Nephron progenitor cell (in vitro differentiated cells): Measurements from ENCODE around the gene SCNN1A.

Source experiments
- DNase-seq: peaks from one replicate; pipeline ENCODE4 v3.0.0; 2021
- H3K27ac Mint-ChIP-seq: 2 replicates; pipeline ENCODE4 v1.8.0; 2021; ENCODE audit warnings: mild to moderate bottlenecking, moderate library complexity, mixed read lengths
- H3K27me3 Mint-ChIP-seq: 2 replicates; pipeline ENCODE4 v1.8.0; 2021; ENCODE audit warnings: mild to moderate bottlenecking, low read depth, mixed read lengths; ENCODE audit not compliant: poor library complexity
- H3K36me3 Mint-ChIP-seq: 2 replicates; pipeline ENCODE4 v1.8.0; 2021; ENCODE audit warnings: low read depth, mixed read lengths
- H3K4me1 Mint-ChIP-seq: 2 replicates; pipeline ENCODE4 v1.8.0; 2021; ENCODE audit warnings: mixed read lengths
- H3K4me3 Mint-ChIP-seq: 2 replicates; pipeline ENCODE4 v1.8.0; 2021; ENCODE audit warnings: mild to moderate bottlenecking, moderate library complexity, mixed read lengths
- H3K9me3 Mint-ChIP-seq: 2 replicates; pipeline ENCODE4 v1.8.0; 2021; ENCODE audit warnings: mild to moderate bottlenecking, moderate library complexity, mixed read lengths
- TF ChIP-seq, protein P1 (sequence below): fragments of 200-600 bp; sonication (generic); IDR thresholded peaks from 2 replicates; pipeline ENCODE4 v1.5.0; 2021; ENCODE audit warnings: antibody characterized with exemption

Gene SCNN1A

DNA sequence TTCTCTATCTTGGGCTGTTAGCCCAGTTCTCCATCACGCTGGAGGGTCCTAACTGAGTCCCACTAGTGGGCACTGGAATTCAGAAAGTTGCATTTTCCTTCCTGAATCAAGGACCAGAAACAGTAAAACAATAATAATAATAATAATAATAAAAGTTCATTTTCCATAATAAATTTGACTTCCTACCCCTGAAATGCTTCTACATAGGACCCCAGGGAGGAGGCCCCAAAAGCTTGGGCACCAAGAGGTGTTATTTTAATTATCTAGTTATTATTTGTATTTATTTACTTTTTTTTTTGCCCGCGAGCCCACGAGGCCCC, 12.4 kb downstream of the SCNN1A start:
- TF ChIP-seq, protein P1, sequence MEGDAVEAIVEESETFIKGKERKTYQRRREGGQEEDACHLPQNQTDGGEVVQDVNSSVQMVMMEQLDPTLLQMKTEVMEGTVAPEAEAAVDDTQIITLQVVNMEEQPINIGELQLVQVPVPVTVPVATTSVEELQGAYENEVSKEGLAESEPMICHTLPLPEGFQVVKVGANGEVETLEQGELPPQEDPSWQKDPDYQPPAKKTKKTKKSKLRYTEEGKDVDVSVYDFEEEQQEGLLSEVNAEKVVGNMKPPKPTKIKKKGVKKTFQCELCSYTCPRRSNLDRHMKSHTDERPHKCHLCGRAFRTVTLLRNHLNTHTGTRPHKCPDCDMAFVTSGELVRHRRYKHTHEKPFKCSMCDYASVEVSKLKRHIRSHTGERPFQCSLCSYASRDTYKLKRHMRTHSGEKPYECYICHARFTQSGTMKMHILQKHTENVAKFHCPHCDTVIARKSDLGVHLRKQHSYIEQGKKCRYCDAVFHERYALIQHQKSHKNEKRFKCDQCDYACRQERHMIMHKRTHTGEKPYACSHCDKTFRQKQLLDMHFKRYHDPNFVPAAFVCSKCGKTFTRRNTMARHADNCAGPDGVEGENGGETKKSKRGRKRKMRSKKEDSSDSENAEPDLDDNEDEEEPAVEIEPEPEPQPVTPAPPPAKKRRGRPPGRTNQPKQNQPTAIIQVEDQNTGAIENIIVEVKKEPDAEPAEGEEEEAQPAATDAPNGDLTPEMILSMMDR, result no peak
- DNase-seq, result no peak
- Mint-ChIP-seq H3K4me1 (peaks cover 43% of the 10 kb centered on the region), H3K27ac (no peak overlapping the region), H3K27me3 (peaks cover 12% of the 10 kb centered on the region), H3K9me3 (no peaks in the 10 kb centered on the region), H3K4me3 (no peak overlapping the region), H3K36me3 (no peaks in the 10 kb centered on the region)

DNA sequence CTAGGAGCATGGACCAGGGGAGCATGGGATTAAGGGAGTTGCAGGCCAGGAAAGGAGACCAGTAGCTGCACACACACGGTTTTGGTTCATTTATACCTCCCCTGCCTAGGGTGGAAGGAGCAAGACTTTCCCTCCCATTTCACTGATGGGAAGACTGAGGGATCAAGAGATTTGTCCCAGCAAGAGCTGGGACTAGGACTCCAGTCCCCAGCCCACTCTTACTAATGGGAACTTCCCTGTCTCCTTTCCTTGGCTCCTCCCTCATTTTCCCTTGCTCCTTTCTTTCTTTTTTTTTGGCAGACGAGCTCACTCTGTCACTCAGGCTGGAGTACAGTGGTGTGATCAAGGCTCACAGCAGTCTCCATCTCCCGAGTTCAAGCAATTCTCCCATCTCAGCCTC, 13.0 kb downstream of the SCNN1A start:
- H3K9me3 Mint-ChIP-seq, result no peaks in the 10 kb centered on the region
- H3K4me1 Mint-ChIP-seq, result peaks cover 41% of the 10 kb centered on the region
- H3K4me3 Mint-ChIP-seq, result no peak overlapping the region
- no peaks in the 10 kb centered on the region for H3K36me3 Mint-ChIP-seq
- TF ChIP-seq, protein P1, result no peak
- DNase-seq, result no peak
- peaks cover 12% of the 10 kb centered on the region for H3K27me3 Mint-ChIP-seq
- no peak overlapping the region for H3K27ac Mint-ChIP-seq

DNA sequence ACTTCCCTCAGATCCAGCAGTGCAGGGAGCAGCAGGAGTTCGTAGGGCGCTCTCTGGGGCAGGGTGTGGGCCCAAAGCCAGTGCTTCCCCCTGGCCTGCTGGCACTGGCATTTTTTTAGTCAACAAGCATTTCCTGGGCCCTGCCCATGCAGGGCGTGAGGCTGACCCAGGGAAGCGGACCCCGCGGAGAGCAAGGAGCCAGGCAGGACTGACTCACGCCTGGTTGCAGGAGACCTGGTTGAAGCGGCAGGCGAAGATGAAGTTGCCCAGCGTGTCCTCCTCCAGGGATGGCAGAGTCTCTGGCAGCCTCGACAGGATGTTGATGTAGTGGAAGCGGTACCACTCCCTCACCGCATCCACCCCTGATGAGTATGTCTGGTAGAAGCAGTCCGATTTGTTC, 13.5 kb downstream of the SCNN1A start:
- Mint-ChIP-seq H3K36me3 (no peaks in the 10 kb centered on the region), H3K27me3 (peaks cover 12% of the 10 kb centered on the region), H3K9me3 (no peaks in the 10 kb centered on the region), H3K27ac (no peak overlapping the region), H3K4me3 (no peak overlapping the region), H3K4me1 (peaks cover 43% of the 10 kb centered on the region)
- no peak for DNase-seq
- TF ChIP-seq, protein P1, result no peak

DNA sequence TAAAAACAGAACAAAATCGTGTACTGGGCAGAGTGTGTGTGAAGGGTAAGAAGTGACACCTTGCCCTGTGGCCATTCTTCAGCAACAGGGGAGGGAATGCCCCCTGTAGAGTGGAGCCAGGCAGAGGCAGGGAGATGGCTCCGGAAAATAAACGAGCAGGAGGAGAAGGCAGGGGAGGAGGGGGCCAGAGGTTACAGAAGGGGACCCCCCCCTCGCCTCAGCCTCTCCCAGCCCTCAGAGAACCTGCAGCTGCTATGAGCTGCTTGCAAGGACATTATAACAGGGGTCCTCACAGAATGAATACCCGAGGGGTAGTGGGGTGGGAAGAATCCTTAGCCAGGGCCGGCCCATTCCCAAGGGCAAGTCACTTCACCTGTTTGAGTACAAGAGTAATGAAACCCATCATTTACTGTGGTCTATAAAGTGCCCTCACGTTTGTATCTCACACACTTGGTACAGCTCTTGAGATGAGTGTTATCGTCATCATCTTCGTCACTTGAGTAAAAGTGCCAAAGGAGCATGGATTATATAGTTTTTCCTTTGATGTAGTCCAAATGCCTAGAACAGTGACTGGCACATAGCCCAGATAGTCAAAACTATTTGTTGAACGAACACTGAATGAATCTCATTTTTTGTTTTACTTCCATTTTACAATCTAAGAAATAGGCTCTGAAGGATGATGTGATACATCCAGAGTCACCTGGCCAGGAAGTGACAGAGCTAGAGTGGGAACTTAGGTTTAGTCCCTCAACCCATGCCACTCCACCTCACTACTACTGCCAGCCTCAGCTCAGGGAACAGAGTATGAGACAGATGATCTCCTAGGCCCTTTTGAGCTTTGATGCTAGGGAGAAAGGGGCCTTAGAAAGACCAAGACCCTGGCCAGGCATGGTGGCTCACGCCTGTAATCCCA, 14.5 kb downstream of the SCNN1A start:
- Mint-ChIP-seq H3K4me3 (no peak overlapping the region), H3K4me1 (peaks cover 51% of the 10 kb centered on the region), H3K9me3 (no peaks in the 10 kb centered on the region), H3K27me3 (peaks cover 19% of the 10 kb centered on the region), H3K27ac (no peak overlapping the region), H3K36me3 (no peaks in the 10 kb centered on the region)
- TF ChIP-seq, protein P1, result no peak
- DNase-seq, result no peak

DNA sequence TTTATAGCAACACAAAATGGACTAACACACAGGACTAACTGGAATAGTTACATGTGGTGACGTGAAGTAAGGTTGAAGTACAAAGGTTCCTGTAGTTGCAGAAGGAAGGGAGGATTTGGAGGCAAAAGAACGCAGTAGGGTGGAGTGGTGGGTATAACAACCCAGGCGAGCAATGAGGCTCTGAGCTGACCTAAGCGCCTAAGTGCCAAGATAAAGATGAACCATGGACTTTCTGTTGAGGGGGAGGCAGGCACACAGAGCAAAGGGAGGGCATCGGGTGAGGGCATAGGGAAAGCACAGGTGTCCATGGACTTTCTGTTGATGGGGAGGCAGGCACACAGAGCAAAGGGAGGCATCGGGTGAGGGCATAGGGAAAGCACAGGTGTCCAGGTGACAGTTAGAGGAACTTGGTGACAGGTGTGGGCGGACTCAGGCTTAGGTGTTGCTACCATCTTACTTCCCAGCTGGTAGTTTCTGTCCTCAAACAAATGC, 15.2 kb downstream of the SCNN1A start:
- Mint-ChIP-seq H3K4me3 (no peak overlapping the region), H3K27ac (no peak overlapping the region), H3K4me1 (peaks cover 51% of the 10 kb centered on the region), H3K27me3 (peaks cover 23% of the 10 kb centered on the region), H3K36me3 (no peaks in the 10 kb centered on the region), H3K9me3 (no peaks in the 10 kb centered on the region)
- DNase-seq, result no peak
- TF ChIP-seq, protein P1, result no peak

DNA sequence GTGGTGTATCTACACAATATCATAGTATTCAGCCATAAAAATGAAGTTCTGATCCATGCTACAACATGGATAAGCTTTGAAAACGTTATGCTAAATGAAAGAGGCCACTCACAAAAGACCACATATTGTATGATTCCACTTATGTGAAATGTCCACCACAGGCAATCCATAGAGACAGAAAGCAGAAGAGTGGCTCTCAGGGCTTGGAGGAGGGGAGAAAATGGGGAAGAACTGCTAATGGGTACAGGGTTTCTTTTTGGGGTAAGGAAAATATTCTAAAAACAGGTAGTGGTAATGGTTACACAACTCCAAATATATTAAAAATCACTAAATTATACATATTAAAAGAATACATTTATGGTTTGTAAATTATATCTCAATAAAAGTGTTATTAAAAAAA, 16.5 kb downstream of the SCNN1A start:
- peaks cover 17% of the 10 kb centered on the region for H3K27me3 Mint-ChIP-seq
- no peak for DNase-seq
- no peaks in the 10 kb centered on the region for H3K36me3 Mint-ChIP-seq
- no peak overlapping the region for H3K27ac Mint-ChIP-seq
- peaks cover 54% of the 10 kb centered on the region for H3K4me1 Mint-ChIP-seq
- TF ChIP-seq, protein P1, result no peak
- no peak overlapping the region for H3K4me3 Mint-ChIP-seq
- no peaks in the 10 kb centered on the region for H3K9me3 Mint-ChIP-seq
